Small intestine (tissue), 7 donors: Measurements from ENCODE around the gene TNIK. TPM values are rescaled to one million over a fixed set of nuclear protein-coding genes. Genes with fewer than 3 reads are reported as not detected.

ENCODE experiments used
- DNase-seq, 2 donors: peaks; one replicate each; pipeline versions ENCODE4 v3.0.0 to v3.0.0-alpha.2; 2013
- FAIRE-seq: peaks from 2 replicates; lab custom pipeline; 2012; peaks lifted over from hg19 to GRCh38; lab: Jason Lieb, UNC
- H3K27ac ChIP-seq, 3 donors: one replicate each; pipeline ENCODE4 v1.5.1; 2013; ENCODE audit warnings: low read length in 2 of 3, mild to moderate bottlenecking in 2 of 3, control low read depth in 1 of 3, inconsistent platforms in 1 of 3, low read depth in 1 of 3, moderate library complexity in 1 of 3
- H3K27me3 ChIP-seq, 3 donors: one replicate each; pipeline ENCODE4 v1.6.1; 2013; ENCODE audit warnings: low read length in 3 of 3, inconsistent platforms in 1 of 3; ENCODE audit not compliant: control insufficient read depth in 3 of 3, insufficient read depth in 3 of 3
- H3K36me3 ChIP-seq, 3 donors: one replicate each; pipeline ENCODE4 v1.6.1; 2013; ENCODE audit warnings: low read length in 3 of 3, inconsistent platforms in 1 of 3, low read depth in 1 of 3, mild to moderate bottlenecking in 1 of 3, moderate library complexity in 1 of 3; ENCODE audit not compliant: control insufficient read depth in 3 of 3, insufficient read depth in 2 of 3
- H3K4me1 ChIP-seq, 3 donors: one replicate each; pipeline ENCODE4 v1.6.1; 2013; ENCODE audit warnings: low read length in 2 of 3, inconsistent platforms in 1 of 3, low read depth in 1 of 3, mild to moderate bottlenecking in 1 of 3, moderate library complexity in 1 of 3; ENCODE audit not compliant: control insufficient read depth in 3 of 3, insufficient read depth in 2 of 3
- H3K4me3 ChIP-seq, 3 donors: one replicate each; pipeline ENCODE4 v1.5.1; 2013; ENCODE audit warnings: low read length in 3 of 3, control low read depth in 1 of 3, inconsistent platforms in 1 of 3, low read depth in 1 of 3, mild to moderate bottlenecking in 1 of 3, moderate library complexity in 1 of 3
- H3K9me3 ChIP-seq, 2 donors: one replicate each; pipeline ENCODE4 v1.6.1; 2013; ENCODE audit warnings: low read depth in 1 of 2, low read length in 1 of 2; ENCODE audit not compliant: control insufficient read depth in 2 of 2, insufficient read depth in 1 of 2
- WGBS, 3 donors: extraction: QIAGEN DNeasy Blood & Tissue Kit; methylation state at CpG; one replicate each; pipeline ENCODE4 v1.1.7; 2013; 5-methylcytosine and 5-hydroxymethylcytosine counted together
- polyA plus RNA-seq, 4 donors: library from polyadenylated mRNA; stranded (reverse) in 3 of 4; unstranded in 1 of 4; fragments of 200-250 nt in 3 of 4; fragments of 120-200 nt in 1 of 4; gene quantifications; one replicate each; pipeline versions ENCODE4 v1.2.1 to v1.2.3, GENCODE V29; 2013
- donor health status: healthy with polysubstance abuse.
- donor health status: control.
- donor health status: control.
- donor health status: Bipolar disorder and iron deficiency.
- donor health status: healthy.

TNIK gene
- polyA plus RNA-seq, 4 donors: 14.9 to 38.7 (median 27.5) TPM

DNA sequence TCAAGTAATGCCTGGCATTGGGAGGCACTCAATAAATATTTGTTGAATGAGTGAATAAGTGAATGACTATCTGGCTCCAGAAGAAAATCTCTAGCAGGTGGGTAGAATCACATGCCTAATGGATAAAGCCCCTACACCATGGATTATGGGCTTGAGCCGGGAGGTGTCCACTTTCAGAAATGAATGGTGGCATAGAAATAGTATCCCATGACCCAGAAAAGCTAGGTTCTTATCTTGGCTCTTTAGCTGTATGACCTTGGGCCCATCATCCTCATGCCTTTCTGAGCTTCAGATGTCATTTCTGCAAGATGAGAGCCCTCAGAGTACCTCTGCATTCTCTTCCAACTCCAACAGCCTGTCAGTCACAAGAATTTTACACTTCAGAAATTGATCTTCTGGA is 37.3 kb upstream of the TNIK start:
- Histone ChIP-seq H3K9me3 (no peaks in the 10 kb centered on the region), H3K27me3 (no peaks in the 10 kb centered on the region), H3K27ac (no peak overlapping the region), H3K4me3 (no peak overlapping the region), H3K36me3 (no peaks in the 10 kb centered on the region), H3K4me1 (no peaks in the 10 kb centered on the region)
- WGBS, 3 donors: 93 to 100% (median 95%) methylated on average over 1 of the region's 1 CpG
- DNase-seq (no peak), FAIRE-seq (no peak)

DNA sequence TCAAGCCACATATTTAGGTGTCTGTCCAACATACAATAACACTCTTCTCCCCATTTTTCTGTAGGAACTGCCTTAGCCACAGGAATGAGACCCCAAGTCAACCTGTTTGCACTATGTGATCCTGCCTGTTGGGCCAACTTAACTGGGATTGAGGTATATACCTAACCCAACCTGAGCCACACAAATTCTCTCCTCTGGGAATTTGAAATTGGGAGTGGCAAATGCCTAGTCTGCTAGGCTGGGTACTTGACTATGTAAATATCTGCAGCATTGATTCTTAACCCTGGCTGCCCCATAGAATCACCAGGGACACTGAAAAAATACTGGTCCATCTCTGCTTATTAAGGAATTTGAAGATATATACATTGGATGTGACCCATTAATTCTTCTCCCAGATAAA is 35.2 kb upstream of the TNIK start:
- H3K4me1 ChIP-seq: peaks cover 0 to 4% (median 0%) of the 10 kb centered on the region in 3 donors
- no peaks in the 10 kb centered on the region for H3K36me3 ChIP-seq
- FAIRE-seq: no peak
- no peak overlapping the region for H3K4me3 ChIP-seq
- no peak for DNase-seq
- no peaks in the 10 kb centered on the region for H3K27me3 ChIP-seq
- H3K27ac ChIP-seq: no peak overlapping the region
- H3K9me3 ChIP-seq: no peaks in the 10 kb centered on the region

- Histone ChIP-seq H3K9me3 (no peaks in the 10 kb centered on the region), H3K4me3 (no peak overlapping the region), H3K27ac (no peak overlapping the region), H3K4me1 (peaks cover 0 to 4% (median 0%) of the 10 kb centered on the region in 3 donors), H3K36me3 (no peaks in the 10 kb centered on the region), H3K27me3 (no peaks in the 10 kb centered on the region)
- whole genome bisulfite sequencing, 3 donors: 45 to 59% (median 59%) methylated on average over 4 of the region's 4 CpGs
- no peak for FAIRE-seq
- DNase-seq: peak; percentile 30 to 52
Measured at GRCh38 chr3:171494457-171495109, 34.4 kb upstream of the TNIK start.

DNA sequence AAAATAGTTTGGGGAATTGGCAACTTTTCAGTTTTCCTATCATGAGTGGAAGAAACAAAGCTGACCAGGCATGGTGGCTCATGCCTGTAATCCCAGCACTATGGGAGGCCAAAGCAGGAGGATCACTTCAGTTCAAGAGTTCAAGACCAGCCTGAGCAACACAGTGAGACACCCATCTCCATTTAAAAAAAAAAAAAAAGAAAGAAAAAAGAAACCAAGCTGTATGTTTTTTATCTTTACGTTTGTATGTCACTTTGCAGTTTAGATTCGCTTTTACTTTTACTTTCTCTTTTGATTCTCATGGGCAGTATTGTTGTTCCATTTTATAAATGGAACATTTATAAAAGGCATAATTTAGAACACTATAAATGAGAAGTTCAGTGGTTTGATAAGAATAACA is 31.2 kb upstream of the TNIK start:
- H3K36me3 ChIP-seq: no peaks in the 10 kb centered on the region
- peaks cover 0 to 4% (median 0%) of the 10 kb centered on the region in 3 donors for H3K4me1 ChIP-seq
- H3K27me3 ChIP-seq: no peaks in the 10 kb centered on the region
- DNase-seq (peak in 1 of 2 donors; percentile 46), FAIRE-seq (no peak)
- 1 to 12% (median 4%) methylated on average over 2 of the region's 2 CpGs for WGBS, 3 donors
- peak overlapping the region in 1 of 3 donors; percentile 4 for H3K4me3 ChIP-seq
- H3K27ac ChIP-seq: no peak overlapping the region
- no peaks in the 10 kb centered on the region for H3K9me3 ChIP-seq

- H3K27me3 ChIP-seq: no peaks in the 10 kb centered on the region
- no peaks in the 10 kb centered on the region for H3K36me3 ChIP-seq
- no peak overlapping the region for H3K4me3 ChIP-seq
- no peaks in the 10 kb centered on the region for H3K9me3 ChIP-seq
- FAIRE-seq (no peak), DNase-seq (no peak)
- peaks cover 0 to 4% (median 0%) of the 10 kb centered on the region in 3 donors for H3K4me1 ChIP-seq
- WGBS, 3 donors: 89 to 96% (median 92%) methylated on average over 3 of the region's 3 CpGs
- H3K27ac ChIP-seq: no peak overlapping the region
Measured at GRCh38 chr3:171490901-171491300, 30.7 kb upstream of the TNIK start.

- no peaks in the 10 kb centered on the region for H3K9me3 ChIP-seq
- FAIRE-seq: no peak
- H3K4me1 ChIP-seq: peaks cover 0 to 4% (median 0%) of the 10 kb centered on the region in 3 donors
- H3K4me3 ChIP-seq: no peak overlapping the region
- no peaks in the 10 kb centered on the region for H3K27me3 ChIP-seq
- DNase-seq: no peak
- 83 to 93% (median 88%) methylated on average over 4 of the region's 4 CpGs for WGBS, 3 donors
- no peak overlapping the region for H3K27ac ChIP-seq
- no peaks in the 10 kb centered on the region for H3K36me3 ChIP-seq
Measured at GRCh38 chr3:171489348-171489747, 29.1 kb upstream of the TNIK start.

- no peaks in the 10 kb centered on the region for H3K36me3 ChIP-seq
- H3K27me3 ChIP-seq: no peaks in the 10 kb centered on the region
- WGBS, 3 donors: 92 to 95% (median 94%) methylated on average over 7 of the region's 7 CpGs
- peaks cover 0 to 4% (median 0%) of the 10 kb centered on the region in 3 donors for H3K4me1 ChIP-seq
- FAIRE-seq (no peak), DNase-seq (no peak)
- H3K27ac ChIP-seq: no peak overlapping the region
- H3K4me3 ChIP-seq: no peak overlapping the region
- no peaks in the 10 kb centered on the region for H3K9me3 ChIP-seq
Measured at GRCh38 chr3:171488479-171488878, 28.3 kb upstream of the TNIK start.

DNA sequence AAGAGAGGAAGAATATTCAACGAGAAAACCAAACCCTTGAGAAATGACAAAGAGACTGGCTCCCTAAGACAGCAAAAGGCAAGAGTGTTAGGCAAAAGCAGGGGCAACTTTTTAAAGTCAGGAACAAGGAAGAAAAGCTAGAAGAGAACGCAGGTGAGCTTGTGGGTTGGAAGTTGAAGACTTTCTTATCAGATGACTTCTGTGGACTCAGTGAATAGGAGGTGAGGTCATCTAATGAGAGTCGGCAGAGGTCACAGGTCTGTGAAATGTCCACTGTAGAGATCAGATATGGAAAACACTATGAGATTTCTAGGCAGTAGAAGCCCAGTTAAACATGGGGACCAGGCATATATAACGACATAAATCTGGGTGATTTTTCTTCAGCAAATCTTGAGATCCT is 27.2 kb upstream of the TNIK start:
- 48 to 60% (median 59%) methylated on average over 4 of the region's 4 CpGs for WGBS, 3 donors
- Histone ChIP-seq H3K27me3 (no peaks in the 10 kb centered on the region), H3K27ac (no peak overlapping the region), H3K36me3 (no peaks in the 10 kb centered on the region), H3K4me1 (peaks cover 0 to 4% (median 0%) of the 10 kb centered on the region in 3 donors), H3K9me3 (no peaks in the 10 kb centered on the region), H3K4me3 (no peak overlapping the region)
- FAIRE-seq: no peak
- peak in 1 of 2 donors; percentile 48 for DNase-seq

- H3K36me3 ChIP-seq: no peaks in the 10 kb centered on the region
- H3K4me3 ChIP-seq: no peak overlapping the region
- no peaks in the 10 kb centered on the region for H3K27me3 ChIP-seq
- H3K4me1 ChIP-seq: no peaks in the 10 kb centered on the region
- FAIRE-seq (no peak), DNase-seq (no peak)
- no peak overlapping the region for H3K27ac ChIP-seq
- H3K9me3 ChIP-seq: peaks cover 0 to 3% of the 10 kb centered on the region in 2 donors
Measured at GRCh38 chr3:171485338-171485737, 25.1 kb upstream of the TNIK start.
